ENCODE data around the gene PML.

- TF ChIP-seq MEF2A (IDR thresholded peaks at IDR 0.05; ENCODE audit: borderline replicate concordance, low read depth) (no peak), RCOR1 (IDR thresholded peaks at IDR 0.05; ENCODE audit: low read length) (no peak), CTCF (IDR thresholded peaks at IDR 0.05) (no peak), JUND (IDR thresholded peaks at IDR 0.05) (no peak)
Observed at GRCh38 chr15:73949496-73949895, 45.0 kb upstream of the PML start.
